H1 (cell line): ENCODE data around the gene TAOK2. TPM values are rescaled to one million over a fixed set of nuclear protein-coding genes. Genes with fewer than 3 reads are reported as not detected.

Experiments used
- CTCF ChIA-PET: fragments of 300-600 bp; sonication (Branson Sonifier 250); formaldehyde crosslinking; loops from one replicate; lab custom pipeline; 2021; ENCODE audit not compliant: partially characterized antibody; lab: Charles Lee
- POLR2A ChIA-PET: fragments of 300-600 bp; sonication (Branson Sonifier 250); formaldehyde crosslinking; loops from one replicate; lab custom pipeline; 2021; ENCODE audit warnings: inconsistent platforms; ENCODE audit not compliant: partially characterized antibody; lab: Charles Lee
- DNase-seq, 2 experiments: peaks; one replicate each; pipeline versions ENCODE4 v3.0.0 to v3.0.0-alpha.2; 2010 to 2022; ENCODE audit warnings: low spot score in 2 of 2, low read depth in 1 of 2, mixed read lengths in 1 of 2
- FAIRE-seq: peaks from 2 replicates; lab custom pipeline; 2011; peaks lifted over from hg19 to GRCh38; lab: Jason Lieb, UNC
- H2AFZ ChIP-seq: 2 replicates; pipeline ENCODE4 v1.8.1; 2012; ENCODE audit warnings: low read length, inconsistent platforms
- H2AK5ac ChIP-seq: 2 replicates; pipeline ENCODE4 v1.6.1; 2013; ENCODE audit warnings: low read depth, low read length
- H2BK120ac ChIP-seq: replicated peaks from 2 replicates; pipeline ENCODE3; 2013; ENCODE audit warnings: low read depth, low read length, inconsistent platforms
- H2BK12ac ChIP-seq: 2 replicates; pipeline ENCODE4 v1.6.1; 2013; ENCODE audit warnings: low read depth, low read length
- H2BK15ac ChIP-seq: 2 replicates; pipeline ENCODE4 v1.6.1; 2013; ENCODE audit warnings: low read length
- H2BK20ac ChIP-seq: 2 replicates; pipeline ENCODE4 v1.6.1; 2013; ENCODE audit warnings: low read length
- H2BK5ac ChIP-seq: 2 replicates; pipeline ENCODE4 v1.6.1; 2013; ENCODE audit warnings: low read depth, low read length
- H3K14ac ChIP-seq: 2 replicates; pipeline ENCODE4 v1.6.1; 2013; ENCODE audit warnings: inconsistent platforms; ENCODE audit not compliant: insufficient read length
- H3K18ac ChIP-seq: 2 replicates; pipeline ENCODE4 v1.6.1; 2013; ENCODE audit warnings: low read length; ENCODE audit errors: extremely low read depth
- H3K23ac ChIP-seq: 2 replicates; pipeline ENCODE4 v1.6.1; 2013; ENCODE audit warnings: inconsistent platforms; ENCODE audit not compliant: insufficient read length
- H3K23me2 ChIP-seq: 2 replicates; pipeline ENCODE4 v1.6.1; 2013; ENCODE audit warnings: low read depth, low read length
- H3K27ac ChIP-seq: 2 replicates; pipeline ENCODE4 v1.6.1; 2011; ENCODE audit warnings: low read depth, low read length, inconsistent platforms
- H3K27me3 ChIP-seq, 4 experiments: replicated peaks in 1 of 4; 1 replicate in 1 of 4; 2 replicates in 3 of 4; pipeline versions ENCODE4 v1.6.1 to v1.8.1; 2011 to 2013; ENCODE audit warnings: low read length in 3 of 4, mild to moderate bottlenecking in 3 of 4, inconsistent platforms in 2 of 4, mixed read lengths in 2 of 4, moderate library complexity in 1 of 4; ENCODE audit not compliant: control insufficient read depth in 3 of 4, insufficient read depth in 3 of 4; ENCODE audit errors: extremely low read depth in 1 of 4
- H3K36me3 ChIP-seq, 4 experiments: 2 replicates each; pipeline versions ENCODE4 v1.6.1 to v1.8.1; 2011 to 2013; ENCODE audit warnings: mild to moderate bottlenecking in 4 of 4, low read length in 3 of 4, moderate library complexity in 2 of 4, control low read depth in 1 of 4, inconsistent platforms in 1 of 4; ENCODE audit not compliant: insufficient read depth in 4 of 4, control insufficient read depth in 2 of 4
- H3K4ac ChIP-seq: replicated peaks from 2 replicates; pipeline ENCODE3; 2013; ENCODE audit warnings: low read length, low read depth, mixed read lengths, inconsistent platforms; ENCODE audit not compliant: insufficient read length
- H3K4me1 ChIP-seq, 4 experiments: replicated peaks in 1 of 4; 1 replicate in 1 of 4; 2 replicates in 3 of 4; pipeline versions ENCODE4 v1.6.1 to v1.8.1; 2011 to 2013; ENCODE audit warnings: low read length in 3 of 4, inconsistent platforms in 2 of 4, mixed read lengths in 1 of 4; ENCODE audit not compliant: insufficient read depth in 4 of 4, control insufficient read depth in 3 of 4
- H3K4me2 ChIP-seq, 2 experiments: 2 replicates each; pipeline versions ENCODE4 v1.6.1 to v1.8.1; 2011 to 2013; ENCODE audit warnings: low read depth in 2 of 2, low read length in 2 of 2, control low read depth in 1 of 2, inconsistent platforms in 1 of 2, mild to moderate bottlenecking in 1 of 2; ENCODE audit not compliant: insufficient read depth in 1 of 2
- H3K4me3 ChIP-seq, 4 experiments: fragments of 200-600, 300-600 bp in 1 of 4; sonication (generic), shearing (Covaris generic), sonication (Bioruptor Twin) in 1 of 4; 2 replicates each; pipeline versions ENCODE4 v1.5.1 to v1.8.1; 2011 to 2016; ENCODE audit warnings: low read length in 4 of 4, low read depth in 3 of 4, control low read depth in 2 of 4, inconsistent platforms in 2 of 4, mild to moderate bottlenecking in 2 of 4, mixed read lengths in 1 of 4, moderate library complexity in 1 of 4; ENCODE audit not compliant: insufficient read depth in 2 of 4; ENCODE audit errors: extremely low read depth in 1 of 4
- H3K56ac ChIP-seq: replicated peaks from 2 replicates; pipeline ENCODE3; 2013; ENCODE audit warnings: low read depth, mild to moderate bottlenecking, mixed read lengths, low read length, inconsistent platforms; ENCODE audit not compliant: insufficient read length
- H3K79me1 ChIP-seq: 2 replicates; pipeline ENCODE4 v1.6.1; 2013; ENCODE audit warnings: low read depth, low read length, control low read depth
- H3K79me2 ChIP-seq, 2 experiments: 2 replicates each; pipeline versions ENCODE4 v1.6.1 to v1.8.1; 2012 to 2013; ENCODE audit warnings: low read length in 2 of 2, mild to moderate bottlenecking in 2 of 2, inconsistent platforms in 1 of 2; ENCODE audit not compliant: insufficient read depth in 2 of 2, control insufficient read depth in 1 of 2
- H3K9ac ChIP-seq, 4 experiments: replicated peaks in 1 of 4; 1 replicate in 1 of 4; 2 replicates in 3 of 4; pipeline versions ENCODE4 v1.6.1 to v1.8.1; 2011 to 2013; ENCODE audit warnings: low read depth in 3 of 4, low read length in 3 of 4, control low read depth in 2 of 4, mild to moderate bottlenecking in 2 of 4, moderate library complexity in 2 of 4, inconsistent platforms in 1 of 4; ENCODE audit errors: extremely low read depth in 1 of 4
- H3K9me3 ChIP-seq, 2 experiments: 2 replicates each; pipeline versions ENCODE4 v1.6.1 to v1.8.1; 2012 to 2013; ENCODE audit warnings: mild to moderate bottlenecking in 2 of 2, moderate library complexity in 2 of 2, control low read depth in 1 of 2, inconsistent platforms in 1 of 2, low read depth in 1 of 2, low read length in 1 of 2, mixed read lengths in 1 of 2; ENCODE audit not compliant: insufficient read depth in 2 of 2
- H4K20me1 ChIP-seq, 2 experiments: replicated peaks in 1 of 2; 2 replicates each; pipeline versions ENCODE3 to v1.8.1; 2011 to 2013; ENCODE audit warnings: inconsistent platforms in 2 of 2, low read length in 2 of 2, mild to moderate bottlenecking in 1 of 2; ENCODE audit not compliant: insufficient read depth in 2 of 2, control insufficient read depth in 1 of 2
- H4K5ac ChIP-seq: 2 replicates; pipeline ENCODE4 v1.6.1; 2013; ENCODE audit warnings: low read length, low read depth, mixed read lengths, inconsistent platforms; ENCODE audit not compliant: insufficient read length
- H4K8ac ChIP-seq: 2 replicates; pipeline ENCODE4 v1.8.0; 2013; ENCODE audit warnings: mild to moderate bottlenecking, moderate library complexity, low read length, inconsistent platforms; ENCODE audit not compliant: insufficient read depth; ENCODE audit errors: extremely low read depth
- H4K91ac ChIP-seq: replicated peaks from 2 replicates; pipeline ENCODE3; 2013; ENCODE audit warnings: low read length, mixed read lengths, inconsistent platforms; ENCODE audit not compliant: insufficient read length
- ASH2L ChIP-seq: fragments of 200-600, 300-600 bp; sonication (generic); IDR thresholded peaks from one replicate; pipeline ENCODE4 v1.7.1; 2017; ENCODE audit warnings: low read length
- BRCA1 ChIP-seq: IDR thresholded peaks from 2 replicates; pipeline ENCODE4 v1.6.1; 2012; ENCODE audit warnings: low read depth, low read length, improper control_type of control experiment
- CTBP2 ChIP-seq: IDR thresholded peaks from 2 replicates; pipeline ENCODE4 v1.7.0; 2011; ENCODE audit warnings: borderline replicate concordance, mild to moderate bottlenecking, moderate library complexity, mixed read lengths, low read length; ENCODE audit not compliant: insufficient read depth, insufficient read length
- EP300 ChIP-seq, 2 experiments: IDR thresholded peaks; 1 replicate in 1 of 2; 2 replicates in 1 of 2; pipeline ENCODE4 v1.6.1; 2011 to 2012; ENCODE audit warnings: low read depth in 2 of 2, low read length in 2 of 2, mild to moderate bottlenecking in 2 of 2, borderline replicate concordance in 1 of 2, inconsistent platforms in 1 of 2, moderate library complexity in 1 of 2
- HDAC2 ChIP-seq, 2 experiments: fragments of 300-600 bp in 1 of 2; sonication (generic) in 1 of 2; IDR thresholded peaks; 2 replicates each; pipeline ENCODE4 v1.6.1; 2011 to 2012; ENCODE audit warnings: low read depth in 2 of 2, low read length in 2 of 2, mild to moderate bottlenecking in 2 of 2, moderate library complexity in 2 of 2, borderline replicate concordance in 1 of 2, inconsistent platforms in 1 of 2
- NRF1 ChIP-seq: IDR thresholded peaks from 2 replicates; pipeline ENCODE4 v1.6.1; 2011; ENCODE audit warnings: mild to moderate bottlenecking, low read depth, low read length, improper control_type of control experiment
- POLR2A ChIP-seq, 2 experiments: IDR thresholded peaks; 1 replicate in 1 of 2; 2 replicates in 1 of 2; pipeline ENCODE4 v1.6.1; 2011; ENCODE audit warnings: low read depth in 2 of 2, low read length in 2 of 2, mild to moderate bottlenecking in 2 of 2; ENCODE audit errors: control extremely low read depth in 1 of 2
- WGBS, 2 experiments: shearing (Covaris generic) in 1 of 2; methylation state at CpG; one replicate each; pipeline versions ENCODE4 v1.1.6 to v1.1.7; 2013 to 2015; ENCODE audit warnings: low lambda C conversion rate in 2 of 2, mixed read lengths in 2 of 2, inconsistent platforms in 1 of 2, low coverage in 1 of 2, missing lambda C conversion rate in 1 of 2; ENCODE audit not compliant: insufficient replicate concordance in 2 of 2, insufficient coverage in 1 of 2, insufficient read length in 1 of 2; ENCODE audit errors: extremely low coverage in 1 of 2, missing lambda C conversion rate in 1 of 2; 5-methylcytosine and 5-hydroxymethylcytosine counted together
- polyA plus RNA-seq, 7 experiments: library from polyadenylated mRNA; depleted of rRNA in 3 of 7; stranded (reverse) in 5 of 7; unstranded in 2 of 7; fragments of >200 nt in 5 of 7; fragments of 200-250 nt in 2 of 7; gene quantifications; 1 replicate in 5 of 7; 2 replicates in 1 of 7; 4 replicates in 1 of 7; pipeline versions ENCODE4 v1.2.1 to v1.2.3, GENCODE V29; 2011 to 2013; ENCODE audit warnings: missing spikeins in 2 of 7, mixed read lengths in 2 of 7
- total RNA-seq: library from RNA; stranded (reverse); fragmentation: NEBNext Ultra II Directional; extraction: Animal tissue kit (Norgen Biotek cat#: 25700); gene quantifications from 2 replicates; pipeline ENCODE4 v1.2.1, GENCODE V29; 2021
- TF ChIP-seq, protein P1 (sequence below): IDR thresholded peaks from 2 replicates; pipeline ENCODE4 v1.6.1; 2011; ENCODE audit warnings: low read depth, mild to moderate bottlenecking, low read length; ENCODE audit not compliant: insufficient read depth
- TF ChIP-seq, protein P2 (sequence below): IDR thresholded peaks from 2 replicates; pipeline ENCODE4 v1.6.1; 2012; ENCODE audit warnings: inconsistent platforms
- TF ChIP-seq, protein P3 (sequence below): IDR thresholded peaks from 2 replicates; pipeline ENCODE4 v1.6.1; 2012; ENCODE audit warnings: low read length, inconsistent platforms

Gene TAOK2
- total and polyA plus RNA-seq, 2 of the 8 experiments (the other 6 are each of a cell fraction or from before 2014, with no cell fraction given) = 13.5 to 32.6 TPM

DNA sequence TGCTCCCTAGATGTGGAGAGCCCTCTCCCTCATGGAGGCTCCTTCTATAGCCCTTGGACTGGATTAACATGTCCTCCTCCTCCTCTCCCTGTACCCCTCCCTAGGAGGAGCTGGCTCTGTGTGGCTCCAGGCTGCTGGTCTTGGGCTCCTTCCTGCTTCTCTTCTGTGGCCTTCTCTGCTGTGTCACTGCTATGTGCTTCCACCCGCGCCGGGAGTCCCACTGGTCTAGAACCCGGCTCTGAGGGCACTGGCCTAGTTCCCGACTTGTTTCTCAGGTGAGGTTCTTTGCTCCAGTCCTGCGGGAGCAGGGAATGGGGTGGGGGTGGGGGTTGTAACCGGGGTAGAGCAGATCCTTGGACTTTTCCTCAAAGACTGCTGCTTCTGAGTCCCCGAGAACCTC lies 2.4 kb upstream of the TAOK2 start:
- H3K56ac ChIP-seq = no peak overlapping the region
- CTCF ChIA-PET = interaction anchor here (0.6 to 0.8 kb wide), 2 partner anchors 123 to 274 kb away, joined by 3 read pairs; no protein-coding TSS in a partner anchor
- H3K27me3 ChIP-seq = peaks cover 2 to 10% (median 9%) of the 10 kb centered on the region in 4 experiments
- H3K9ac ChIP-seq = no peak overlapping the region
- H2BK20ac ChIP-seq = no peak overlapping the region
- peaks cover 7% of the 10 kb centered on the region; the same call in 1 of the 2 replicates for H3K23me2 ChIP-seq
- H2BK5ac ChIP-seq = no peak overlapping the region
- H4K5ac ChIP-seq = no peak overlapping the region
- peaks cover 5 to 21% of the 10 kb centered on the region in 2 experiments for H3K79me2 ChIP-seq
- H4K8ac ChIP-seq = no peak overlapping the region
- WGBS, 2 experiments = 93% methylated on average over 8 of the region's 8 CpGs; no CpG with 5 or more reads in 1 of the 2 experiments
- FAIRE-seq (no peak), DNase-seq (no peak)
- H3K4me2 ChIP-seq = no peak overlapping the region
- peaks cover 2 to 13% of the 10 kb centered on the region in 2 experiments for H4K20me1 ChIP-seq
- no peak overlapping the region for H3K14ac ChIP-seq
- no peak overlapping the region for H2AFZ ChIP-seq
- TF ChIP-seq, protein P1, sequence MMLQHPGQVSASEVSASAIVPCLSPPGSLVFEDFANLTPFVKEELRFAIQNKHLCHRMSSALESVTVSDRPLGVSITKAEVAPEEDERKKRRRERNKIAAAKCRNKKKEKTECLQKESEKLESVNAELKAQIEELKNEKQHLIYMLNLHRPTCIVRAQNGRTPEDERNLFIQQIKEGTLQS = no peak
- no peak for TF ChIP-seq POLR2A (IDR thresholded peaks at IDR 0.05; ENCODE audit: control extremely low read depth in 1 of 2, low read depth in 2 of 2, low read length in 2 of 2)
- TF ChIP-seq EP300 (IDR thresholded peaks at IDR 0.05; ENCODE audit: borderline replicate concordance in 1 of 2, low read depth in 2 of 2, low read length in 2 of 2) = no peak
- TF ChIP-seq BRCA1 = no peak
- no peak for TF ChIP-seq HDAC2 (IDR thresholded peaks at IDR 0.05; ENCODE audit: borderline replicate concordance in 1 of 2, low read depth in 2 of 2, low read length in 2 of 2)
- TF ChIP-seq NRF1 = no peak
- TF ChIP-seq, protein P2, sequence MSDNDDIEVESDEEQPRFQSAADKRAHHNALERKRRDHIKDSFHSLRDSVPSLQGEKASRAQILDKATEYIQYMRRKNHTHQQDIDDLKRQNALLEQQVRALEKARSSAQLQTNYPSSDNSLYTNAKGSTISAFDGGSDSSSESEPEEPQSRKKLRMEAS = no peak
- no peak for TF ChIP-seq ASH2L
- no peak for TF ChIP-seq CTBP2
- TF ChIP-seq, protein P3, sequence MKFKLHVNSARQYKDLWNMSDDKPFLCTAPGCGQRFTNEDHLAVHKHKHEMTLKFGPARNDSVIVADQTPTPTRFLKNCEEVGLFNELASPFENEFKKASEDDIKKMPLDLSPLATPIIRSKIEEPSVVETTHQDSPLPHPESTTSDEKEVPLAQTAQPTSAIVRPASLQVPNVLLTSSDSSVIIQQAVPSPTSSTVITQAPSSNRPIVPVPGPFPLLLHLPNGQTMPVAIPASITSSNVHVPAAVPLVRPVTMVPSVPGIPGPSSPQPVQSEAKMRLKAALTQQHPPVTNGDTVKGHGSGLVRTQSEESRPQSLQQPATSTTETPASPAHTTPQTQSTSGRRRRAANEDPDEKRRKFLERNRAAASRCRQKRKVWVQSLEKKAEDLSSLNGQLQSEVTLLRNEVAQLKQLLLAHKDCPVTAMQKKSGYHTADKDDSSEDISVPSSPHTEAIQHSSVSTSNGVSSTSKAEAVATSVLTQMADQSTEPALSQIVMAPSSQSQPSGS = no peak
- no peak overlapping the region for H2BK12ac ChIP-seq
- H3K9me3 ChIP-seq = peaks cover 11% of the 10 kb centered on the region in 2 experiments
- no peak overlapping the region for H2BK15ac ChIP-seq
- no peak overlapping the region for H2BK120ac ChIP-seq
- H3K36me3 ChIP-seq = peaks cover 0 to 20% (median 7%) of the 10 kb centered on the region in 4 experiments; a peak in 5 of 8 replicates
- peaks cover 9% of the 10 kb centered on the region for H3K79me1 ChIP-seq
- no peak overlapping the region for H3K27ac ChIP-seq
- H3K4ac ChIP-seq = no peak overlapping the region
- H3K4me3 ChIP-seq = no peak overlapping the region
- H3K4me1 ChIP-seq = peaks cover 4 to 14% (median 7%) of the 10 kb centered on the region in 4 experiments
- no peak overlapping the region for H3K23ac ChIP-seq
- no peak overlapping the region for H4K91ac ChIP-seq
- H2AK5ac ChIP-seq = no peak overlapping the region
- POLR2A ChIA-PET = interaction anchor here (3.4 kb wide), 1 partner anchor 10 kb away, joined by 33 read pairs; the partner anchor contains the start of gene TMEM219
- no peak overlapping the region for H3K18ac ChIP-seq
